ENCODE measurements around the gene OR52H1.

The OR52H1 gene

DNA sequence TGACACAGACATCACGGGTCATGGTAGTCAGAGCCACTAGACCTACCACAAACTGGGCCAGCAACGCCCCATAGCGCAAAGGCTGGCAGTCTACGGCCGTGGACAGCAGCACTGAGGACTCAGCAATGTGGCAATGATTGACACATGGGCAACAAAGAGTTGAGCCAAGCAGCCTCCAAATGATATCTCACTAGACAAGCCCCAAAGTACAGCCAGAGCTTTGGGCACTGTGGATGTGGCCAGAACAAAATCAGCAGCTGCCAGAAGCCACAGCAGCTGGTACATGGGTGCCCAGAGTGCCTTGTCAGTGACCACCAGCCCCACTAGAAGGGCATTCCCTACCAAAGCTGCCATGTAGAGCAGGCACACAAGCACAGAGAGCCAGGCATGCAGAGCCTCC lies 20.6 kb downstream of the OR52H1 start:
- ATAC-seq (replicated peaks; ENCODE audit: extremely low read depth, poor library complexity, severe bottlenecking) (no peak), DNase-seq (ENCODE audit: low spot score in 2 of 2) (no peak)
- Mint-ChIP-seq H3K27ac (ENCODE audit: low read depth) (no peak overlapping the region), H3K4me3 (no peak overlapping the region), H3K27me3 (peaks cover 57% of the 10 kb centered on the region), H3K36me3 (ENCODE audit: insufficient read depth) (no peaks in the 10 kb centered on the region), H3K9me3 (no peaks in the 10 kb centered on the region), H3K4me1 (no peaks in the 10 kb centered on the region)

- DNase-seq (ENCODE audit: low spot score in 2 of 2) (no peak), ATAC-seq (replicated peaks; ENCODE audit: extremely low read depth, poor library complexity, severe bottlenecking) (no peak)
- no peak overlapping the region for H3K27ac Mint-ChIP-seq (ENCODE audit: low read depth)
- H3K4me3 Mint-ChIP-seq = no peak overlapping the region
- peaks cover 38% of the 10 kb centered on the region for H3K27me3 Mint-ChIP-seq
- H3K4me1 Mint-ChIP-seq = no peaks in the 10 kb centered on the region
- no peaks in the 10 kb centered on the region for H3K9me3 Mint-ChIP-seq
- no peaks in the 10 kb centered on the region for H3K36me3 Mint-ChIP-seq (ENCODE audit: insufficient read depth)
Observed at GRCh38 chr11:5524756-5525155, 23.6 kb downstream of the OR52H1 start.

GRCh38 chr11:5522308-5522707 lies 26.0 kb downstream of the OR52H1 start:
- peaks cover 31% of the 10 kb centered on the region for H3K27me3 Mint-ChIP-seq
- H3K27ac Mint-ChIP-seq (ENCODE audit: low read depth) = no peak overlapping the region
- no peaks in the 10 kb centered on the region for H3K4me1 Mint-ChIP-seq
- DNase-seq (ENCODE audit: low spot score in 2 of 2) (no peak), ATAC-seq (replicated peaks; ENCODE audit: extremely low read depth, poor library complexity, severe bottlenecking) (no peak)
- H3K9me3 Mint-ChIP-seq = no peaks in the 10 kb centered on the region
- no peak overlapping the region for H3K4me3 Mint-ChIP-seq
- no peaks in the 10 kb centered on the region for H3K36me3 Mint-ChIP-seq (ENCODE audit: insufficient read depth)

GRCh38 chr11:5521540-5521939 lies 26.8 kb downstream of the OR52H1 start:
- no peak overlapping the region for H3K27ac Mint-ChIP-seq (ENCODE audit: low read depth)
- H3K4me3 Mint-ChIP-seq = no peak overlapping the region
- H3K9me3 Mint-ChIP-seq = no peaks in the 10 kb centered on the region
- peaks cover 23% of the 10 kb centered on the region for H3K27me3 Mint-ChIP-seq
- DNase-seq (ENCODE audit: low spot score in 2 of 2) (no peak), ATAC-seq (replicated peaks; ENCODE audit: extremely low read depth, poor library complexity, severe bottlenecking) (no peak)
- no peaks in the 10 kb centered on the region for H3K4me1 Mint-ChIP-seq
- no peaks in the 10 kb centered on the region for H3K36me3 Mint-ChIP-seq (ENCODE audit: insufficient read depth)

DNA sequence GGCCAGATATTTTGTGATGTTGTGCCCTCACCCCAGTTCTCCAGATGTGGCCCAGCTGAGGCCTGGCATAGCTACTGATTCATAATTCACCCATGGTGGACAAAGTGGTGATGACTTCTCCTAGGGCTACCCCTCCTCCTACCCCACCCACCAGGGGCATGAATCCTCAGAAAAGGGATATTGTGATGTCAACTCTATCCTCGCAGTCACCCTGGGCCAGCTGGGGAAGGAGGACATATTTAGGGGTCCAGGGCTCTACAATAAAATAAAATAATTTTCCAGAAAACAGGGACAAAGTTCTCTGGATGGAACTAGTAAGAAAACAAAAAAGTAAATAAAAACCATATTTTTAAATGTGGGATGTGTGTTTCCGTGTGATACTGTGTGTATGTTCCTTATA lies 31.7 kb downstream of the OR52H1 start, which contains the start of gene UBQLNL:
Gene UBQLNL, minus strand, starts transcription at position 101 of the 400 bp plus-strand sequence. CDS start 258 bp downstream, outside the sequence.
- Mint-ChIP-seq H3K4me1 (no peaks in the 10 kb centered on the region), H3K36me3 (ENCODE audit: insufficient read depth) (no peaks in the 10 kb centered on the region), H3K4me3 (no peak within 1 kb of the TSS), H3K9me3 (no peaks in the 10 kb centered on the region), H3K27me3 (no peaks in the 10 kb centered on the region), H3K27ac (ENCODE audit: low read depth) (no peak within 1 kb of the TSS)
- no peak for DNase-seq (ENCODE audit: low spot score in 2 of 2)
- ATAC-seq (replicated peaks; ENCODE audit: extremely low read depth, poor library complexity, severe bottlenecking) = no peak

GRCh38 chr11:5514841-5515240 lies 33.5 kb downstream of the OR52H1 start:
- Mint-ChIP-seq H3K27ac (ENCODE audit: low read depth) (no peak overlapping the region), H3K4me1 (no peaks in the 10 kb centered on the region), H3K27me3 (no peaks in the 10 kb centered on the region), H3K4me3 (no peak overlapping the region), H3K9me3 (no peaks in the 10 kb centered on the region), H3K36me3 (ENCODE audit: insufficient read depth) (no peaks in the 10 kb centered on the region)
- DNase-seq (ENCODE audit: low spot score in 2 of 2) (no peak), ATAC-seq (replicated peaks; ENCODE audit: extremely low read depth, poor library complexity, severe bottlenecking) (no peak)

DNA sequence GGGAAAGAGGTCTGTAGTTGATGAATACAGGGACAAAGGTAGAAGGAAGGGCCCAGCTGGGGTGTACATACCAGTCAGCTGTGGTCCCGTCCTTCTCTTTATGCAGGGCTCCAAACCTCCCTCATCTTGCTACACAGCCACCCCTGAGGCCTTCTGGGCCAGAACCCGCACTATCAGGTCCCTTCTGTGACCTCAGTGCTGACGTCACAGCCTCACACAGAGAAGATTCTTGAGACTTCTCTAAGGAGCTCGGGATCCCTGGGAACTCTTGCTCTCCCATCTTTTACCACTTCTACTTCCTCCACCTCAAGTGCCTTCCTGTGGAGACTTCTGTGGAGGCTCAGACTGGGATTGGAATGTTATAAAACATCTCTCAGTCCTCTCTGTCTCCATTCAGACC lies 38.5 kb downstream of the OR52H1 start, which contains the start of gene UBQLN3:
Gene UBQLN3, minus strand, starts transcription at position 155 of the 400 bp plus-strand sequence. CDS start 399 bp downstream, outside the sequence.
- no peak within 1 kb of the TSS for H3K27ac Mint-ChIP-seq (ENCODE audit: low read depth)
- DNase-seq (ENCODE audit: low spot score in 2 of 2) = no peak
- H3K4me1 Mint-ChIP-seq = no peaks in the 10 kb centered on the region
- no peak for ATAC-seq (replicated peaks; ENCODE audit: extremely low read depth, poor library complexity, severe bottlenecking)
- no peaks in the 10 kb centered on the region for H3K36me3 Mint-ChIP-seq (ENCODE audit: insufficient read depth)
- peaks cover 3% of the 10 kb centered on the region for H3K27me3 Mint-ChIP-seq
- H3K4me3 Mint-ChIP-seq = no peak within 1 kb of the TSS
- no peaks in the 10 kb centered on the region for H3K9me3 Mint-ChIP-seq

- H3K4me3 Mint-ChIP-seq = no peak overlapping the region
- no peaks in the 10 kb centered on the region for H3K36me3 Mint-ChIP-seq (ENCODE audit: insufficient read depth)
- H3K27ac Mint-ChIP-seq (ENCODE audit: low read depth) = no peak overlapping the region
- H3K27me3 Mint-ChIP-seq = peaks cover 9% of the 10 kb centered on the region
- no peaks in the 10 kb centered on the region for H3K9me3 Mint-ChIP-seq
- H3K4me1 Mint-ChIP-seq = no peaks in the 10 kb centered on the region
- no peak for ATAC-seq (replicated peaks; ENCODE audit: extremely low read depth, poor library complexity, severe bottlenecking)
- no peak for DNase-seq (ENCODE audit: low spot score in 2 of 2)
Observed at GRCh38 chr11:5508605-5509004, 39.7 kb downstream of the OR52H1 start.

- H3K36me3 Mint-ChIP-seq (ENCODE audit: insufficient read depth) = no peaks in the 10 kb centered on the region
Observed at GRCh38 chr11:5507933-5508305, 40.4 kb downstream of the OR52H1 start.

GRCh38 chr11:5507177-5507932 lies 41.0 kb downstream of the OR52H1 start:
- peaks cover 13% of the 10 kb centered on the region for H3K27me3 Mint-ChIP-seq
- H3K27ac Mint-ChIP-seq (ENCODE audit: low read depth) = no peak overlapping the region
- H3K4me3 Mint-ChIP-seq = no peak overlapping the region
- H3K9me3 Mint-ChIP-seq = no peaks in the 10 kb centered on the region
- H3K36me3 Mint-ChIP-seq (ENCODE audit: insufficient read depth) = no peaks in the 10 kb centered on the region
- ATAC-seq (replicated peaks; ENCODE audit: extremely low read depth, poor library complexity, severe bottlenecking) (no peak), DNase-seq (ENCODE audit: low spot score in 2 of 2) (no peak)
- H3K4me1 Mint-ChIP-seq = no peaks in the 10 kb centered on the region

More at GRCh38 chr11:5507933-5508305, 40.4 kb downstream of the OR52H1 start:
- Mint-ChIP-seq H3K9me3 (no peaks in the 10 kb centered on the region), H3K27ac (ENCODE audit: low read depth) (no peak overlapping the region), H3K4me1 (no peaks in the 10 kb centered on the region), H3K27me3 (peaks cover 9% of the 10 kb centered on the region), H3K4me3 (no peak overlapping the region)
- no peak for DNase-seq (ENCODE audit: low spot score in 2 of 2)
- ATAC-seq (replicated peaks; ENCODE audit: extremely low read depth, poor library complexity, severe bottlenecking) = no peak

GRCh38 chr11:5505363-5506048 lies 42.8 kb downstream of the OR52H1 start:
- H3K27ac Mint-ChIP-seq (ENCODE audit: low read depth) = no peak overlapping the region
- H3K9me3 Mint-ChIP-seq = no peaks in the 10 kb centered on the region
- H3K36me3 Mint-ChIP-seq (ENCODE audit: insufficient read depth) = no peaks in the 10 kb centered on the region
- H3K4me1 Mint-ChIP-seq = no peaks in the 10 kb centered on the region
- DNase-seq (ENCODE audit: low spot score in 2 of 2) = no peak
- no peak overlapping the region for H3K4me3 Mint-ChIP-seq
- peaks cover 23% of the 10 kb centered on the region for H3K27me3 Mint-ChIP-seq
- ATAC-seq (replicated peaks; ENCODE audit: extremely low read depth, poor library complexity, severe bottlenecking) = no peak

DNA sequence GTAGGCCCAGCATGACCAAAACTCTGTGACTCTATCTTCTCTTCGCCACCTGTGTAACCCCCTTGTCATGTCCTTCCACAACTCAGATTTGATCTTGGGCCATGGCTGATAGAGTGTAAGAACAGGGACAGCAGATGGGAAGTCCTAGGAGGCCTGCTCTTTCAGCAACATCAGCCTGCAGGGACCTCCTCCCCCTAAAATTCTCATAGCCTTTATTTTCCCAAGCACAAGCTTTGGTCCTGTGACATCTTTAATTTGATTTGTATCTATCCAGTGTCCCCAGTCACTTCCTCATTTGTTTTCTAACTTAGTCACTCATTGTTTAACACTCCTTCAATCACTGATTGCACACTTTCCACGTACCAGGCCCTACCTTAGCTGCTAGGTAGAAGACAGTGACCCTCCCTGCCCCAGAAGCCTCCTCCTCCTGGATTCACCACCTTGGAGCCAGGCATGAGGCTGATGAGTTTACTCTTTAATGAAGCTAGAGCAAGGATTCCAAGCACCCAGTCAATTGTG lies 43.9 kb downstream of the OR52H1 start:
- ATAC-seq (replicated peaks; ENCODE audit: extremely low read depth, poor library complexity, severe bottlenecking) = no peak
- no peaks in the 10 kb centered on the region for H3K36me3 Mint-ChIP-seq (ENCODE audit: insufficient read depth)

GRCh38 chr11:5500393-5500801 lies 47.9 kb downstream of the OR52H1 start:
- ATAC-seq (replicated peaks; ENCODE audit: extremely low read depth, poor library complexity, severe bottlenecking) (no peak), DNase-seq (ENCODE audit: low spot score in 2 of 2) (no peak)
- Mint-ChIP-seq H3K4me3 (no peak overlapping the region), H3K27ac (ENCODE audit: low read depth) (no peak overlapping the region), H3K4me1 (no peaks in the 10 kb centered on the region), H3K9me3 (no peaks in the 10 kb centered on the region), H3K27me3 (peaks cover 23% of the 10 kb centered on the region), H3K36me3 (ENCODE audit: insufficient read depth) (no peaks in the 10 kb centered on the region)

More for the DNA sequence above, 43.9 kb downstream of the OR52H1 start:
- H3K4me3 Mint-ChIP-seq = no peak overlapping the region
- no peak overlapping the region for H3K27ac Mint-ChIP-seq (ENCODE audit: low read depth)
- no peaks in the 10 kb centered on the region for H3K9me3 Mint-ChIP-seq
- H3K27me3 Mint-ChIP-seq = peaks cover 23% of the 10 kb centered on the region
- DNase-seq (ENCODE audit: low spot score in 2 of 2) = no peak
- no peaks in the 10 kb centered on the region for H3K4me1 Mint-ChIP-seq
